AG09319 (cell line): ENCODE results near the gene SNX4.

Source experiments
- DNase-seq: peaks from one replicate; pipeline ENCODE4 v3.0.0-alpha.2; 2010; ENCODE audit warnings: low read depth; ENCODE audit errors: extremely low read depth
- TF ChIP-seq, protein P1 (sequence below): IDR thresholded peaks from 2 replicates; pipeline ENCODE4 v1.5.1; 2011; ENCODE audit warnings: low read depth, mild to moderate bottlenecking, inconsistent platforms, low read length, moderate library complexity

Gene SNX4

DNA sequence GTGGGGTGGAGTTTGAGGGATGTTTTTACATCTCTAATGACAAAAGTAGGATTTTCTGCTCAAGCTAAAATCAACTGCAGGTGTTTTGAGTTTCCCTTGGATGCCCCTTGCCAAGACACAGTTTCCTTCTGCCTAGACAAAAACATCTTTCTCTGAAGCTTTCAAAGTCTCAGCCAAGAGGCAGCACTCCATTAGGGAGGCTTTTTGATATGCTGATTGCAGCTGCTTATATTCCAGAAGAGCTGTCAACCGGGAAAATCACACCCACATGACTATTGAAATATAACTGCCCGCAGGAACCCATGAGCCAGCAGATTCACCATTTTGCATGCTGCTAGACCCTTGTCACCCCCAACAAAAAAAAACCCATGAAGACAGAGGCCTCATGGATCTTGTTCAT lies 117.4 kb downstream of the SNX4 start:
- no peak for DNase-seq

GRCh38 chr3:125401402-125401801 lies 118.6 kb downstream of the SNX4 start:
- DNase-seq = no peak
- TF ChIP-seq, protein P1, sequence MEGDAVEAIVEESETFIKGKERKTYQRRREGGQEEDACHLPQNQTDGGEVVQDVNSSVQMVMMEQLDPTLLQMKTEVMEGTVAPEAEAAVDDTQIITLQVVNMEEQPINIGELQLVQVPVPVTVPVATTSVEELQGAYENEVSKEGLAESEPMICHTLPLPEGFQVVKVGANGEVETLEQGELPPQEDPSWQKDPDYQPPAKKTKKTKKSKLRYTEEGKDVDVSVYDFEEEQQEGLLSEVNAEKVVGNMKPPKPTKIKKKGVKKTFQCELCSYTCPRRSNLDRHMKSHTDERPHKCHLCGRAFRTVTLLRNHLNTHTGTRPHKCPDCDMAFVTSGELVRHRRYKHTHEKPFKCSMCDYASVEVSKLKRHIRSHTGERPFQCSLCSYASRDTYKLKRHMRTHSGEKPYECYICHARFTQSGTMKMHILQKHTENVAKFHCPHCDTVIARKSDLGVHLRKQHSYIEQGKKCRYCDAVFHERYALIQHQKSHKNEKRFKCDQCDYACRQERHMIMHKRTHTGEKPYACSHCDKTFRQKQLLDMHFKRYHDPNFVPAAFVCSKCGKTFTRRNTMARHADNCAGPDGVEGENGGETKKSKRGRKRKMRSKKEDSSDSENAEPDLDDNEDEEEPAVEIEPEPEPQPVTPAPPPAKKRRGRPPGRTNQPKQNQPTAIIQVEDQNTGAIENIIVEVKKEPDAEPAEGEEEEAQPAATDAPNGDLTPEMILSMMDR = no peak

More for the DNA sequence above, 117.4 kb downstream of the SNX4 start:
- TF ChIP-seq, protein P1 = no peak

GRCh38 chr3:125398952-125399351 lies 121.0 kb downstream of the SNX4 start:
- TF ChIP-seq, protein P1 = no peak
- no peak for DNase-seq
